ENCODE data around the gene SPOCK1. TPM values are rescaled to one million over a fixed set of nuclear protein-coding genes. Genes with fewer than 3 reads are reported as not detected.

Gene SPOCK1
- total and polyA plus RNA-seq, 4 donors = 0.48 to 4.5 (median 0.69) TPM

- 76 to 84% methylated on average over 2 of the region's 2 CpGs for WGBS, 2 donors
- Histone ChIP-seq H3K9me3 (ENCODE audit: control insufficient read depth in 4 of 4, insufficient read depth in 3 of 4, low read length in 3 of 4) (no peaks in the 10 kb centered on the region), H3K27ac (ENCODE audit: low read depth in 1 of 2, low read length in 1 of 2) (no peak overlapping the region), H3K27me3 (ENCODE audit: control insufficient read depth in 3 of 3, insufficient read depth in 3 of 3, low read length in 2 of 3) (peaks cover 0 to 4% (median 0%) of the 10 kb centered on the region in 3 donors), H3K9ac (ENCODE audit: insufficient read depth in 1 of 2, low read length in 2 of 2) (no peak overlapping the region), H3K4me1 (ENCODE audit: control insufficient read depth in 5 of 5, insufficient read depth in 5 of 5, low read length in 5 of 5) (no peaks in the 10 kb centered on the region), H3K4me3 (no peak overlapping the region), H3K36me3 (ENCODE audit: control insufficient read depth in 4 of 4, insufficient read depth in 4 of 4, low read length in 4 of 4) (no peaks in the 10 kb centered on the region)
- DNase-seq = no peak
- TF ChIP-seq CTCF (IDR thresholded peaks at IDR 0.05; ENCODE audit: control extremely low read depth, extremely low read depth) = no peak
- ATAC-seq (ENCODE audit: insufficient read depth, low FRiP score) = no peak
Measured at GRCh38 chr5:137438932-137439331, 60.2 kb downstream of the SPOCK1 start.

- ATAC-seq (ENCODE audit: insufficient read depth, low FRiP score) (no peak), DNase-seq (no peak)
- Histone ChIP-seq H3K4me1 (ENCODE audit: control insufficient read depth in 5 of 5, insufficient read depth in 5 of 5, low read length in 5 of 5) (no peaks in the 10 kb centered on the region), H3K9ac (ENCODE audit: insufficient read depth in 1 of 2, low read length in 2 of 2) (no peak overlapping the region), H3K27me3 (ENCODE audit: control insufficient read depth in 3 of 3, insufficient read depth in 3 of 3, low read length in 2 of 3) (no peaks in the 10 kb centered on the region), H3K9me3 (ENCODE audit: control insufficient read depth in 4 of 4, insufficient read depth in 3 of 4, low read length in 3 of 4) (no peaks in the 10 kb centered on the region), H3K36me3 (ENCODE audit: control insufficient read depth in 4 of 4, insufficient read depth in 4 of 4, low read length in 4 of 4) (no peaks in the 10 kb centered on the region), H3K4me3 (no peak overlapping the region), H3K27ac (ENCODE audit: low read depth in 1 of 2, low read length in 1 of 2) (no peak overlapping the region)
- no peak for TF ChIP-seq CTCF (IDR thresholded peaks at IDR 0.05; ENCODE audit: control extremely low read depth, extremely low read depth)
- 64 to 78% methylated on average over 1 of the region's 1 CpG for WGBS, 2 donors
Measured at GRCh38 chr5:137437774-137438173, 61.4 kb downstream of the SPOCK1 start.

- no peaks in the 10 kb centered on the region for H3K9me3 ChIP-seq (ENCODE audit: control insufficient read depth in 4 of 4, insufficient read depth in 3 of 4, low read length in 3 of 4)
- ATAC-seq (ENCODE audit: insufficient read depth, low FRiP score) (no peak), DNase-seq (no peak)
- no peaks in the 10 kb centered on the region for H3K27me3 ChIP-seq (ENCODE audit: control insufficient read depth in 3 of 3, insufficient read depth in 3 of 3, low read length in 2 of 3)
- no peaks in the 10 kb centered on the region for H3K36me3 ChIP-seq (ENCODE audit: control insufficient read depth in 4 of 4, insufficient read depth in 4 of 4, low read length in 4 of 4)
- no peak overlapping the region for H3K4me3 ChIP-seq
- H3K9ac ChIP-seq (ENCODE audit: insufficient read depth in 1 of 2, low read length in 2 of 2) = no peak overlapping the region
- no peak overlapping the region for H3K27ac ChIP-seq (ENCODE audit: low read depth in 1 of 2, low read length in 1 of 2)
- no peaks in the 10 kb centered on the region for H3K4me1 ChIP-seq (ENCODE audit: control insufficient read depth in 5 of 5, insufficient read depth in 5 of 5, low read length in 5 of 5)
- WGBS, 2 donors = 90 to 94% methylated on average over 2 of the region's 2 CpGs
- no peak for TF ChIP-seq CTCF (IDR thresholded peaks at IDR 0.05; ENCODE audit: control extremely low read depth, extremely low read depth)
Measured at GRCh38 chr5:137433539-137433938, 65.6 kb downstream of the SPOCK1 start.

- TF ChIP-seq CTCF (IDR thresholded peaks at IDR 0.05; ENCODE audit: control extremely low read depth, extremely low read depth) = no peak
- H3K27me3 ChIP-seq (ENCODE audit: control insufficient read depth in 3 of 3, insufficient read depth in 3 of 3, low read length in 2 of 3) = no peaks in the 10 kb centered on the region
- no peak for ATAC-seq (ENCODE audit: insufficient read depth, low FRiP score)
- 47 to 49% methylated on average over 2 of the region's 2 CpGs for WGBS, 2 donors
- H3K4me3 ChIP-seq = no peak overlapping the region
- no peaks in the 10 kb centered on the region for H3K9me3 ChIP-seq (ENCODE audit: control insufficient read depth in 4 of 4, insufficient read depth in 3 of 4, low read length in 3 of 4)
- H3K4me1 ChIP-seq (ENCODE audit: control insufficient read depth in 5 of 5, insufficient read depth in 5 of 5, low read length in 5 of 5) = no peaks in the 10 kb centered on the region
- no peaks in the 10 kb centered on the region for H3K36me3 ChIP-seq (ENCODE audit: control insufficient read depth in 4 of 4, insufficient read depth in 4 of 4, low read length in 4 of 4)
- no peak overlapping the region for H3K9ac ChIP-seq (ENCODE audit: insufficient read depth in 1 of 2, low read length in 2 of 2)
- H3K27ac ChIP-seq (ENCODE audit: low read depth in 1 of 2, low read length in 1 of 2) = no peak overlapping the region
- DNase-seq = no peak
Measured at GRCh38 chr5:137432376-137432775, 66.8 kb downstream of the SPOCK1 start.
